Tibial artery (tissue), 4 donors: ENCODE data around the gene AMOTL1.
"Not testable (repeated sequence)": the region's sequence is repeated elsewhere in the genome, so short reads cannot be mapped to it uniquely, and the experiment has no call there.

Source experiments
- DNase-seq, 2 donors: peaks; one replicate each; pipeline ENCODE4 v3.0.0-alpha.2; 2019
- H3K27ac ChIP-seq, 2 donors: fragments of 200-600 bp; sonication (generic) in 1 of 2; 1 replicate in 1 of 2; 2 replicates in 1 of 2; pipeline ENCODE4 v1.5.1; 2018 to 2019; ENCODE audit warnings: mild to moderate bottlenecking in 1 of 2
- H3K27me3 ChIP-seq, 2 donors: fragments of 200-600 bp; sonication (generic) in 1 of 2; one replicate each; pipeline versions ENCODE4 v1.5.1 to v1.6.0; 2016 to 2019
- H3K36me3 ChIP-seq, 3 donors: fragments of 200-600 bp; sonication (generic) in 2 of 3; one replicate each; pipeline ENCODE4 v1.5.1; 2016 to 2019; ENCODE audit warnings: mild to moderate bottlenecking in 2 of 3
- H3K4me1 ChIP-seq, 4 donors: fragments of 200-600 bp; sonication (generic) in 2 of 4; 1 replicate in 3 of 4; 2 replicates in 1 of 4; pipeline ENCODE4 v1.5.1; 2016 to 2019
- H3K4me3 ChIP-seq, 2 donors: fragments of 200-600 bp; sonication (generic) in 1 of 2; 1 replicate in 1 of 2; 2 replicates in 1 of 2; pipeline ENCODE4 v1.5.1; 2018 to 2019; ENCODE audit warnings: mild to moderate bottlenecking in 2 of 2
- H3K9me3 ChIP-seq, 3 donors: fragments of 200-600 bp; sonication (generic) in 1 of 3; one replicate each; pipeline ENCODE4 v1.5.1; 2016 to 2019
- CTCF ChIP-seq, 2 experiments: fragments of 200-600 bp in 1 of 2; fragments of 450-650 bp in 1 of 2; IDR thresholded peaks; one replicate each; pipeline ENCODE4 v1.5.1; 2017 to 2019; ENCODE audit warnings: antibody characterized with exemption in 2 of 2, mild to moderate bottlenecking in 1 of 2, moderate library complexity in 1 of 2
- intact Hi-C: fragments of 100-400 bp; cut with DNase I; formaldehyde crosslinking; loops from one replicate; pipeline ENCODE4 v1.15.0; 2023; ENCODE audit warnings: low total_unique reads

The AMOTL1 gene

GRCh38 chr11:94790661-94791180 is 22.6 kb downstream of the AMOTL1 start:
- intact Hi-C loops, result no loop called here
- Histone ChIP-seq H3K27ac (no peak overlapping the region), H3K36me3 (no peaks in the 10 kb centered on the region), H3K4me3 (no peak overlapping the region), H3K4me1 (peaks cover 0 to 88% (median 53%) of the 10 kb centered on the region in 4 donors), H3K9me3 (no peaks in the 10 kb centered on the region), H3K27me3 (no peaks in the 10 kb centered on the region)
- TF ChIP-seq CTCF (IDR thresholded peaks at IDR 0.05), result no peak
- no peak for DNase-seq

GRCh38 chr11:94791216-94791889 is 23.2 kb downstream of the AMOTL1 start:
- H3K4me3 ChIP-seq, result no peak overlapping the region
- TF ChIP-seq CTCF (IDR thresholded peaks at IDR 0.05), result no peak
- DNase-seq, result no peak
- H3K36me3 ChIP-seq, result no peaks in the 10 kb centered on the region
- H3K9me3 ChIP-seq, result no peaks in the 10 kb centered on the region
- intact Hi-C loops, result no loop called here
- no peaks in the 10 kb centered on the region for H3K27me3 ChIP-seq
- H3K27ac ChIP-seq, result no peak overlapping the region
- H3K4me1 ChIP-seq, result peaks cover 0 to 88% (median 53%) of the 10 kb centered on the region in 4 donors

- H3K27me3 ChIP-seq, intact Hi-C loops, H3K27ac ChIP-seq, H3K9me3 ChIP-seq, H3K4me3 ChIP-seq, DNase-seq, H3K36me3 ChIP-seq: not testable (repeated sequence)
- H3K4me1 ChIP-seq, result peaks cover 0 to 88% (median 50%) of the 10 kb centered on the region in 4 donors
Measured at GRCh38 chr11:94791942-94792341, 23.8 kb downstream of the AMOTL1 start.

GRCh38 chr11:94792451-94792850 is 24.3 kb downstream of the AMOTL1 start:
- no peak for DNase-seq
- no peaks in the 10 kb centered on the region for H3K27me3 ChIP-seq
- H3K9me3 ChIP-seq, result no peaks in the 10 kb centered on the region
- intact Hi-C loops, result no loop called here
- no peak overlapping the region for H3K27ac ChIP-seq
- H3K4me1 ChIP-seq, result peaks cover 0 to 90% (median 48%) of the 10 kb centered on the region in 4 donors
- H3K36me3 ChIP-seq, result no peaks in the 10 kb centered on the region
- no peak for TF ChIP-seq CTCF (IDR thresholded peaks at IDR 0.05)
- no peak overlapping the region for H3K4me3 ChIP-seq

GRCh38 chr11:94793002-94793401 is 24.8 kb downstream of the AMOTL1 start:
- H3K36me3 ChIP-seq, result no peaks in the 10 kb centered on the region
- H3K4me3 ChIP-seq, result no peak overlapping the region
- no peak for DNase-seq
- TF ChIP-seq CTCF (IDR thresholded peaks at IDR 0.05), result no peak
- H3K9me3 ChIP-seq, result no peaks in the 10 kb centered on the region
- H3K4me1 ChIP-seq, result peaks cover 0 to 86% (median 48%) of the 10 kb centered on the region in 4 donors
- no peaks in the 10 kb centered on the region for H3K27me3 ChIP-seq
- peak overlapping the region in 1 of 2 donors; percentile 59 for H3K27ac ChIP-seq
- intact Hi-C loops, result no loop called here

- Histone ChIP-seq H3K4me3 (peak overlapping the region in 1 of 2 donors; percentile 18), H3K27me3 (no peaks in the 10 kb centered on the region), H3K9me3 (no peaks in the 10 kb centered on the region), H3K36me3 (no peaks in the 10 kb centered on the region), H3K27ac (peak overlapping the region; percentile 28 to 59), H3K4me1 (peaks cover 0 to 77% (median 41%) of the 10 kb centered on the region in 4 donors)
- intact Hi-C loops, result no loop called here
- DNase-seq, result no peak
- no peak for TF ChIP-seq CTCF (IDR thresholded peaks at IDR 0.05)
Measured at GRCh38 chr11:94793822-94794221, 25.7 kb downstream of the AMOTL1 start.
